Measurements from ENCODE around the gene MYBPC1. TPM values are rescaled to one million over a fixed set of nuclear protein-coding genes. Genes with fewer than 3 reads are reported as not detected.

Gene MYBPC1
- total and polyA plus RNA-seq, 9 of the 15 experiments (the other 6 are each of a cell fraction or from before 2014, with no cell fraction given), result not detected

- TF ChIP-seq TBP (optimal IDR thresholded peaks at IDR 0.05; ENCODE audit: low read depth, low read length) (no peak), ZNF407 (IDR thresholded peaks at IDR 0.05; ENCODE audit: low read depth) (no peak)
Observed at GRCh38 chr12:101703487-101703886, 108.7 kb downstream of the MYBPC1 start (continued).

- no peak overlapping the region for H3K4me3 ChIP-seq
- FAIRE-seq (no peak), DNase-seq (ENCODE audit: extremely low read depth in 1 of 4, low spot score in 3 of 4) (no peak), ATAC-seq (no peak)
- ChIA-PET POLR2A (interaction anchor here (1.0 to 1.6 kb wide), 2 partner anchors 8 to 17 kb away, joined by 4 to 6 read pairs; no protein-coding TSS in a partner anchor), CTCF (ENCODE audit: low intra/inter-chr PET ratio) (no interaction called here)
- no peaks in the 10 kb centered on the region for H3K27me3 ChIP-seq (ENCODE audit: control insufficient read depth in 2 of 2, insufficient read depth in 2 of 2, low read length in 2 of 2)
- H3K79me2 ChIP-seq (ENCODE audit: control insufficient read depth, insufficient read depth, low read length), result peaks cover 85% of the 10 kb centered on the region
- no peak overlapping the region for H2AFZ ChIP-seq (ENCODE audit: low read depth, low read length)
- 75% methylated on average over 1 of the region's 1 CpG for WGBS (ENCODE audit: insufficient coverage, low coverage, missing lambda C conversion rate)
- no peaks in the 10 kb centered on the region for H3K9me3 ChIP-seq (replicated peaks; ENCODE audit: control insufficient read depth, insufficient read depth, low read depth, low read length)
- H3K9me1 ChIP-seq (ENCODE audit: control insufficient read depth, insufficient read depth, low read length), result peaks cover 4% of the 10 kb centered on the region
- peaks cover 13% of the 10 kb centered on the region; the same call in 1 of the 2 replicates for H4K20me1 ChIP-seq (replicated peaks; ENCODE audit: control insufficient read depth, insufficient read depth, low read length)
- 0 out of 4 replicates have a peak overlapping the region, but pooled peaks of 1 of the 2 experiments have one; percentile 12 for H3K9ac ChIP-seq (ENCODE audit: insufficient read depth in 1 of 2, low read depth in 2 of 2, low read length in 2 of 2)
- no TSS peak for BruUV-seq (replicated peaks)
- H3K4me2 ChIP-seq (ENCODE audit: insufficient read depth, low read length), result no peak overlapping the region
- intact Hi-C loops (cut with micrococcal nuclease) (no loop called here), in situ Hi-C loops (cut with MboI) (no loop called here)
- peak overlapping the region; percentile 65; the same call in 2 of the 3 replicates for H3K27ac ChIP-seq (ENCODE audit: extremely low read depth, low read depth, low read length)
- H3K36me3 ChIP-seq (ENCODE audit: control insufficient read depth, insufficient read depth, low read length), result peaks cover 26% of the 10 kb centered on the region
- H3K4me1 ChIP-seq (replicated peaks in 1 of 2; ENCODE audit: control insufficient read depth in 2 of 2, insufficient read depth in 2 of 2, low read length in 2 of 2), result peaks cover 2 to 40% of the 10 kb centered on the region in 2 experiments; a peak in 4 of 5 replicates
- TF ChIP-seq JUND (IDR thresholded peaks at IDR 0.05; ENCODE audit: borderline replicate concordance, low read depth, low read length) (no peak), JUND (tag; IDR thresholded peaks at IDR 0.05; ENCODE audit: borderline replicate concordance, low read depth, low read length) (no peak), BRF2 (IDR thresholded peaks at IDR 0.05; ENCODE audit: borderline replicate concordance, insufficient read depth, insufficient read length) (no peak), ILK (tag; IDR thresholded peaks at IDR 0.05; ENCODE audit: borderline replicate concordance, low read depth) (no peak)
Observed at GRCh38 chr12:101706403-101706802, 111.6 kb downstream of the MYBPC1 start.

All from K562 (cell line).